PC-9 (cell line): Measurements from ENCODE around the gene ZFHX2.

Source experiments
- EZH2 ChIP-seq: fragments of 200-600 bp; sonication (generic); IDR thresholded peaks from 2 replicates; pipeline ENCODE4 v1.8.0; 2017; ENCODE audit warnings: antibody characterized with exemption, low read depth
- TF ChIP-seq, protein P1 (sequence below): fragments of 200-600 bp; sonication (generic); conservative IDR thresholded peaks from 2 replicates; pipeline ENCODE4 v1.6.1; 2017; ENCODE audit warnings: mixed run types, antibody characterized with exemption, mild to moderate bottlenecking, moderate library complexity

DNA sequence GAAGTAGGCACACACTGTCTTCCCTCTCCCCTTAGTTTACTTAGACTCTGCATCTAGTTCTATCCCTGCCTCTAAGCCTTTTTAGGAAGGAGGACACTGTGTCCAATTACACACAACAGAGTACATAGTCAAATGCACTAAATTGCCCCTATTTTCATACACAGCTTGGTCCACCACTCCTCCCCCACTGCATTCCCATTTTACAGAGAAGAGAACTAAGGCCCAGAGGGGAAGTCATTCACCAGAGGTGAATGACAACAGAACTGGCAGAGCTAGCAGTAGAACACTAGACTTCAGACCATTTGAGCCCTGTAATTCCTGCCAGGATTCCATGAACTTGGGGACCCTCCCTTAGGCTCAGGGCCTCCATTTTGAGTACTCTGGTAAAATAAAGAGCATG, 28.2 kb upstream of the ZFHX2 start:
- TF ChIP-seq, protein P1, sequence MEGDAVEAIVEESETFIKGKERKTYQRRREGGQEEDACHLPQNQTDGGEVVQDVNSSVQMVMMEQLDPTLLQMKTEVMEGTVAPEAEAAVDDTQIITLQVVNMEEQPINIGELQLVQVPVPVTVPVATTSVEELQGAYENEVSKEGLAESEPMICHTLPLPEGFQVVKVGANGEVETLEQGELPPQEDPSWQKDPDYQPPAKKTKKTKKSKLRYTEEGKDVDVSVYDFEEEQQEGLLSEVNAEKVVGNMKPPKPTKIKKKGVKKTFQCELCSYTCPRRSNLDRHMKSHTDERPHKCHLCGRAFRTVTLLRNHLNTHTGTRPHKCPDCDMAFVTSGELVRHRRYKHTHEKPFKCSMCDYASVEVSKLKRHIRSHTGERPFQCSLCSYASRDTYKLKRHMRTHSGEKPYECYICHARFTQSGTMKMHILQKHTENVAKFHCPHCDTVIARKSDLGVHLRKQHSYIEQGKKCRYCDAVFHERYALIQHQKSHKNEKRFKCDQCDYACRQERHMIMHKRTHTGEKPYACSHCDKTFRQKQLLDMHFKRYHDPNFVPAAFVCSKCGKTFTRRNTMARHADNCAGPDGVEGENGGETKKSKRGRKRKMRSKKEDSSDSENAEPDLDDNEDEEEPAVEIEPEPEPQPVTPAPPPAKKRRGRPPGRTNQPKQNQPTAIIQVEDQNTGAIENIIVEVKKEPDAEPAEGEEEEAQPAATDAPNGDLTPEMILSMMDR = no peak
- no peak for TF ChIP-seq EZH2
